Lower lobe of right lung (tissue), 2 donors: Measurements from ENCODE around the gene MTHFD1L. TPM values are rescaled to one million over a fixed set of nuclear protein-coding genes. Genes with fewer than 3 reads are reported as not detected.

Source experiments
- ATAC-seq, 2 donors: fragments of 200-7000 bp; cut with Tn5 transposase; one replicate each; pipeline ENCODE4 v1.9.1; 2020 to 2022; ENCODE audit warnings: mild to moderate bottlenecking in 2 of 2, moderate library complexity in 2 of 2
- DNase-seq: peaks from one replicate; pipeline ENCODE4 v3.0.0-alpha.2; 2020
- H3K27ac ChIP-seq: fragments of 200-600 bp; one replicate; pipeline ENCODE4 v1.8.0; 2022
- H3K27me3 ChIP-seq: fragments of 200-600 bp; one replicate; pipeline ENCODE4 v1.8.0; 2022; ENCODE audit warnings: low read depth
- H3K36me3 ChIP-seq: fragments of 200-600 bp; one replicate; pipeline ENCODE4 v1.8.0; 2022; ENCODE audit warnings: mild to moderate bottlenecking
- H3K4me1 ChIP-seq: fragments of 200-600 bp; one replicate; pipeline ENCODE4 v1.8.0; 2022
- H3K4me3 ChIP-seq: fragments of 200-600 bp; one replicate; pipeline ENCODE4 v1.8.0; 2022; ENCODE audit warnings: mild to moderate bottlenecking
- H3K9me3 ChIP-seq: fragments of 200-600 bp; one replicate; pipeline ENCODE4 v1.8.0; 2022
- intact Hi-C: fragments of 100-400 bp; cut with DNase I; formaldehyde crosslinking; loops from one replicate; pipeline ENCODE4 v1.11.0; 2022
- total RNA-seq: library from RNA; stranded (reverse); fragmentation: NEBNext Ultra II Directional; extraction: Animal tissue kit (Norgen Biotek cat#: 25700); gene quantifications from one replicate; pipeline ENCODE4 v1.2.1, GENCODE V29; 2021
- TF ChIP-seq, protein P1 (sequence below): fragments of 200-600 bp; IDR thresholded peaks from one replicate; pipeline ENCODE4 v1.8.0; 2022; ENCODE audit warnings: antibody characterized with exemption, mild to moderate bottlenecking
- donor health status: DM: no; HTN: yes; CAD: no; lungs with severe emphysema.

Gene MTHFD1L
- total RNA-seq, 1 donor from 2014 or later, result 22.1 TPM

DNA sequence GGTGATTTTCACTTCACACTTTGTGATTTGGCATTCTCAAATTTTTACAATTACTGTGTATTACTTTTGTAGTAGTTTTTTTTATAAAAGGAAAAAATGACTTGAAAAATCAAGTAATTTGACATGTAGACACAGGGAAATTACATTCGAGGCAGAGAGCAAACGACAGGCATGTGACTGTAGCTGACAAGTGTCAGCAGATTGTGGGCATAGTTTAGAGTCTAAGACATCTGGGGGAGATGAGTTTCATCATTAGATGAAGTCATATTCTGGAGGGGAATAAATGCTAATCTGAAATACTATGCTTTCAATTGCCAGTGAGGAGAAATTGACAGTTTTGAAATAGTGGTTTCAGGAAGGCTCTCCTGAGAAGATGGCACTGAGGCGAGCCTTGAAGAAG, 126.0 kb downstream of the MTHFD1L start:
- TF ChIP-seq, protein P1, sequence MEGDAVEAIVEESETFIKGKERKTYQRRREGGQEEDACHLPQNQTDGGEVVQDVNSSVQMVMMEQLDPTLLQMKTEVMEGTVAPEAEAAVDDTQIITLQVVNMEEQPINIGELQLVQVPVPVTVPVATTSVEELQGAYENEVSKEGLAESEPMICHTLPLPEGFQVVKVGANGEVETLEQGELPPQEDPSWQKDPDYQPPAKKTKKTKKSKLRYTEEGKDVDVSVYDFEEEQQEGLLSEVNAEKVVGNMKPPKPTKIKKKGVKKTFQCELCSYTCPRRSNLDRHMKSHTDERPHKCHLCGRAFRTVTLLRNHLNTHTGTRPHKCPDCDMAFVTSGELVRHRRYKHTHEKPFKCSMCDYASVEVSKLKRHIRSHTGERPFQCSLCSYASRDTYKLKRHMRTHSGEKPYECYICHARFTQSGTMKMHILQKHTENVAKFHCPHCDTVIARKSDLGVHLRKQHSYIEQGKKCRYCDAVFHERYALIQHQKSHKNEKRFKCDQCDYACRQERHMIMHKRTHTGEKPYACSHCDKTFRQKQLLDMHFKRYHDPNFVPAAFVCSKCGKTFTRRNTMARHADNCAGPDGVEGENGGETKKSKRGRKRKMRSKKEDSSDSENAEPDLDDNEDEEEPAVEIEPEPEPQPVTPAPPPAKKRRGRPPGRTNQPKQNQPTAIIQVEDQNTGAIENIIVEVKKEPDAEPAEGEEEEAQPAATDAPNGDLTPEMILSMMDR, result no peak
- ATAC-seq, result peak in 1 of 2 donors; percentile 57
- H3K36me3 ChIP-seq, result no peaks in the 10 kb centered on the region
- no peaks in the 10 kb centered on the region for H3K9me3 ChIP-seq
- H3K27me3 ChIP-seq, result no peaks in the 10 kb centered on the region
- no peaks in the 10 kb centered on the region for H3K4me1 ChIP-seq
- H3K4me3 ChIP-seq, result no peak overlapping the region
- H3K27ac ChIP-seq, result no peak overlapping the region
- DNase-seq, result no peak
- intact Hi-C loops, result no loop called here

DNA sequence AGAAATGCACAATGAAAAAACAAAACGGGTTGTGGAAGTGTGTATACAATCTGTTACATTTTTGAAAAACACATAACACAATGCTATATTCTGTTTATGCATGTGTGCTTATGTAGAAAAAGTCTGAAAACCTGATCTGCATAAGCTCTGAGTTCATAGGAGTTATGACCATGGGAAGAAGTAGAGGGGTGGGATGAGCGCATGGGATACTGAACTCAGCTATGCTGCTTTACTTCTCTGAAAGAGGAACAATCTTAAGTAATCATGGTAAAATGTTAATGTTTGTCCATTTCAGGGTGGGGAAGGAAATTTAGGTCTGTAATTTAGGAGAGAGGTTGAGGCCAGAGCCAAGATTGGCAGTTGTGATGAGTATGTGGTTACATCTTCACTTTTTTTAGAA, 126.8 kb downstream of the MTHFD1L start:
- no peaks in the 10 kb centered on the region for H3K36me3 ChIP-seq
- H3K9me3 ChIP-seq, result no peaks in the 10 kb centered on the region
- intact Hi-C loops, result no loop called here
- DNase-seq (no peak), ATAC-seq (peak; percentile 49 to 68)
- H3K27ac ChIP-seq, result no peak overlapping the region
- TF ChIP-seq, protein P1, result no peak
- H3K4me1 ChIP-seq, result no peaks in the 10 kb centered on the region
- H3K27me3 ChIP-seq, result no peaks in the 10 kb centered on the region
- H3K4me3 ChIP-seq, result no peak overlapping the region

DNA sequence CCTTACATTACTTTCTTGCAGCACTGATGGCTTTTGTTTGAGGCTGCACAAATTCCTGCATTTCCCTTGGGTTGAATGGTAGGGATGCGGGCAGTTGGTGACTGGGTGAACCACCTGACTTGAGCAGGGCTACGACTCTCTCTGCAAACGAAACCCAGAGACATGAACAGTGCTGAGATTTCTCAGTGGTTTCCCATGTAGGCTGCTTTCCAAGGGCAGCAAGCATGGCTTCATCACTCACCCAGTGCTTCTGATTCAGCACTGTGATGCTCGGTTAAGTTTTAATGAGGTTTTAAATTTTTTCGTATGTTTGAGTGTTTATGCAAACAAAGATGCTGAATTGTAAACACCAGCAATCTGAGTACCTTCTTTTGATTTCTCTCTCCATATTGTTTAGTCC, 127.2 kb downstream of the MTHFD1L start:
- intact Hi-C loops, result no loop called here
- no peaks in the 10 kb centered on the region for H3K9me3 ChIP-seq
- H3K27ac ChIP-seq, result no peak overlapping the region
- H3K36me3 ChIP-seq, result no peaks in the 10 kb centered on the region
- H3K4me1 ChIP-seq, result no peaks in the 10 kb centered on the region
- no peak for DNase-seq
- H3K4me3 ChIP-seq, result no peak overlapping the region
- H3K27me3 ChIP-seq, result no peaks in the 10 kb centered on the region
- ATAC-seq, result peak in 1 of 2 donors; percentile 9
- TF ChIP-seq, protein P1, result no peak

DNA sequence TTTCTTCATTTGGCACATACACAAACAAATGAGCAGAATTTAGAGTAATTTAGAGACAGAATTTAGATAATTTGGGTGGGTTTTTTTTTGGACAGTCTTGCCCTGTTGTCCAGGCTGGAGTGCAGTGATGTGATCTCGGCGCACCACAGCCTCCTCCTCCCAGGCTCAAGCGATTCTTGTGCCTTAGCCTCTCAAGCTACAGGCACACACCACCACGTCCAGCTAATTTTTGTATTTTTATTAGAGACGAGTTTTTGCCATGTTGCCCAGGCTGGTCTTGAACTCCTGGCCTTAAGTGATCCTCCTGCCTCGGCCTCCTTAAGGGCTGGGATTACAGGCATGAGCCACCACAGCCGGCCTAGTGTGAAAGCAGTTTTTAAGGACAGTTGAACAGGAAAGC, 127.8 kb downstream of the MTHFD1L start:
- ATAC-seq, result no peak
- no peak for DNase-seq

DNA sequence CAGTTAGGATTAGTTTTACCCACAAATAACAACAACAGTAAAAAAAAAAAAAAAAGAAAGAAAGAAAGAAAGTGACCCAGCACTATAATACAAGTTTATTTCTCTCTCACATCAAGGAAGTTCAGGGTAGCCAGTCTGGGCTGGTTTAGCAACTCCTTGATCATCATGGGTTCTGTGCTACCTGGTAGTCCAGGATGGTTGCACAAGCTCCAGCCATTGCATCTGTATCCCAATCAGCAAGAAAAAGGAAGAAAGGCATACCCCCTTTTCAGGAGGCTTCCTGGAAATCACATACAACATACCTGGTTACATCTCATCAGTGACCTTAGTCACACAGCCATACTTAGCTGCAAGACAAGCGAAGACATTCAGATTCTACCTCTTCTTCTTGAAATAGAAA, 128.5 kb downstream of the MTHFD1L start:
- no peaks in the 10 kb centered on the region for H3K27me3 ChIP-seq
- no peak for ATAC-seq
- no peak overlapping the region for H3K27ac ChIP-seq
- TF ChIP-seq, protein P1, result no peak
- DNase-seq, result no peak
- H3K4me3 ChIP-seq, result no peak overlapping the region
- no peaks in the 10 kb centered on the region for H3K4me1 ChIP-seq
- no peaks in the 10 kb centered on the region for H3K9me3 ChIP-seq
- intact Hi-C loops, result no loop called here
- no peaks in the 10 kb centered on the region for H3K36me3 ChIP-seq

More for the DNA sequence above, 127.8 kb downstream of the MTHFD1L start:
- H3K4me3 ChIP-seq, result no peak overlapping the region
- intact Hi-C loops, result no loop called here
- H3K4me1 ChIP-seq, result no peaks in the 10 kb centered on the region
- H3K27ac ChIP-seq, result no peak overlapping the region
- H3K36me3 ChIP-seq, result no peaks in the 10 kb centered on the region
- H3K9me3 ChIP-seq, result no peaks in the 10 kb centered on the region
- TF ChIP-seq, protein P1, result no peak
- no peaks in the 10 kb centered on the region for H3K27me3 ChIP-seq

DNA sequence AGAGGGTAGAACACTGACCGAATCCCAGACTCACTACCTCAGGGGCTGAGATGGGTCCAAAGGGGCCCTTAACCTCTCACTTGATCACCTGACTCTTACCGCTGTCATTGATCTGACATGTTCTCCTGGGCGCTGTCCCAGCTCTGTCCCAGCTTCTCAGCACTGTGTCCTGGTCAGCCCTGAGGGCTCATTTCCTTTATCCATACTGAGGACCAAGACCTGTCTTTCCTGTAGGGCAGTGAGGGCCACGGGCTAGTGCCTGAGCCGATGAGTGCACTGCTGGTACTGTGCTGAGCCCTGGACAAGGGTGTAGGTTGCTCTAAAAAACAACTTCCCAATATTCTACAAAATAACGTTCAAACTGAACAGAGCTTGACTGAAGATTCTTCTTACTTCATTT, 131.5 kb downstream of the MTHFD1L start:
- Histone ChIP-seq H3K4me1 (no peaks in the 10 kb centered on the region), H3K27me3 (no peaks in the 10 kb centered on the region), H3K27ac (no peak overlapping the region), H3K36me3 (no peaks in the 10 kb centered on the region), H3K4me3 (no peak overlapping the region), H3K9me3 (no peaks in the 10 kb centered on the region)
- intact Hi-C loops, result no loop called here
- DNase-seq (no peak), ATAC-seq (peak in 1 of 2 donors; percentile 43)
- TF ChIP-seq, protein P1, result no peak
